K562 (cell line): ENCODE data around the gene SLK.

Experiments
- BHLHE40 ChIP-seq: IDR thresholded peaks from 2 replicates; pipeline ENCODE4 v1.6.1; 2011; ENCODE audit warnings: low read length, improper control_type of control experiment
- BMI1 ChIP-seq: fragments of 150-350 bp; IDR thresholded peaks from 2 replicates; pipeline ENCODE4 v1.6.1; 2014; ENCODE audit warnings: low read length
- CBX1 ChIP-seq: sonication (generic); IDR thresholded peaks from 2 replicates; pipeline ENCODE4 v1.6.1; 2016; ENCODE audit warnings: antibody characterized with exemption, low read depth, mild to moderate bottlenecking
- CTCF ChIP-seq, 3 experiments: IDR thresholded peaks in 2 of 3; conservative IDR thresholded peaks in 1 of 3; 2 replicates each; pipeline ENCODE4 v1.5.1; 2011 to 2012; ENCODE audit warnings: low read length in 3 of 3, mild to moderate bottlenecking in 3 of 3, control low read depth in 2 of 3, improper control_type of control experiment in 1 of 3, inconsistent platforms in 1 of 3, low read depth in 1 of 3, mixed read lengths in 1 of 3, moderate library complexity in 1 of 3; ENCODE audit not compliant: insufficient read depth in 2 of 3
- ESRRA ChIP-seq: fragments of 450-650 bp; IDR thresholded peaks from 2 replicates; pipeline ENCODE4 v1.6.1; 2014; ENCODE audit warnings: low read depth, mild to moderate bottlenecking, moderate library complexity, borderline replicate concordance
- KDM4B ChIP-seq, 2 experiments: fragments of 450-650 bp in 1 of 2; sonication (generic) in 1 of 2; IDR thresholded peaks; 2 replicates each; pipeline ENCODE4 v1.6.1; 2016 to 2017; ENCODE audit warnings: borderline replicate concordance in 2 of 2, antibody characterized with exemption in 1 of 2, low read depth in 1 of 2, mild to moderate bottlenecking in 1 of 2
- POLR2AphosphoS5 ChIP-seq: IDR thresholded peaks from 2 replicates; pipeline ENCODE4 v1.6.1; 2011; ENCODE audit warnings: mild to moderate bottlenecking, low read depth, low read length, moderate library complexity; ENCODE audit not compliant: control insufficient read depth, insufficient read depth
- RAD21 ChIP-seq, 2 experiments: fragments of 250-450 bp in 1 of 2; fragments of 450-650 bp in 1 of 2; sonication (Bioruptor Pico) in 1 of 2; formaldehyde crosslinking in 1 of 2; IDR thresholded peaks in 1 of 2; conservative IDR thresholded peaks in 1 of 2; 2 replicates each; pipeline versions ENCODE4 v1.4.0 to v1.8.0; 2020 to 2022; ENCODE audit warnings: mild to moderate bottlenecking in 2 of 2, moderate library complexity in 1 of 2
- TAF9B ChIP-seq: fragments of 450-650 bp; IDR thresholded peaks from 2 replicates; pipeline ENCODE4 v1.6.1; 2018; ENCODE audit warnings: mild to moderate bottlenecking; ENCODE audit not compliant: partially characterized antibody
- TBP ChIP-seq: optimal IDR thresholded peaks from 2 replicates; pipeline ENCODE3; 2011; ENCODE audit warnings: low read depth, low read length, improper control_type of control experiment
- ZHX1 ChIP-seq: fragments of 150-350 bp; conservative IDR thresholded peaks from 2 replicates; pipeline ENCODE4 v1.6.1; 2014; ENCODE audit warnings: low read length
- ZNF253 ChIP-seq: fragments of 250-450 bp; sonication (Bioruptor Pico); conservative IDR thresholded peaks from 2 replicates; pipeline ENCODE4 v1.6.1; 2021; ENCODE audit warnings: mild to moderate bottlenecking
- ZNF282 ChIP-seq: sonication (generic); formaldehyde crosslinking; IDR thresholded peaks from 2 replicates; pipeline ENCODE4 v1.8.1; 2023; ENCODE audit warnings: missing genetic modification reagents
- ZNF431 ChIP-seq: sonication (generic); formaldehyde crosslinking; IDR thresholded peaks from 2 replicates; pipeline ENCODE4 v1.8.0; 2022; ENCODE audit warnings: mild to moderate bottlenecking, missing genetic modification reagents

- no peak for TF ChIP-seq CBX1
- TF ChIP-seq ZNF253 (CRISPR knock-in tag): no peak
- no peak for TF ChIP-seq TAF9B
- no peak for TF ChIP-seq ZHX1
- TF ChIP-seq BMI1: no peak
- TF ChIP-seq CTCF (IDR thresholded peaks at IDR 0.05 in 2 of 3, conservative IDR thresholded peaks at IDR 0.05 in 1 of 3; ENCODE audit: insufficient read depth in 2 of 3, low read depth in 1 of 3, low read length in 3 of 3): no peak
- no peak for TF ChIP-seq ESRRA
- no peak for TF ChIP-seq BHLHE40
- TF ChIP-seq TBP: no peak
- no peak for TF ChIP-seq KDM4B (IDR thresholded peaks at IDR 0.05; ENCODE audit: borderline replicate concordance in 2 of 2, low read depth in 1 of 2)
- TF ChIP-seq POLR2AphosphoS5: no peak
- no peak for TF ChIP-seq RAD21 (CRISPR knock-in tag; conservative IDR thresholded peaks at IDR 0.05 in 1 of 2, IDR thresholded peaks at IDR 0.05 in 1 of 2)
- no peak for TF ChIP-seq ZNF282 (CRISPR knock-in tag)
- TF ChIP-seq ZNF431 (CRISPR knock-in tag): no peak
These were observed 75.1 kb downstream of the SLK start for GRCh38 chr10:104041891-104042535.
